H1 (cell line): ENCODE data around the gene CAMTA1. TPM values are rescaled to one million over a fixed set of nuclear protein-coding genes. Genes with fewer than 3 reads are reported as not detected.

ENCODE experiments used
- SP4 ChIP-seq: IDR thresholded peaks from 2 replicates; pipeline ENCODE4 v1.6.1; 2012; ENCODE audit warnings: low read length, inconsistent platforms
- polyA plus RNA-seq, 7 experiments: library from polyadenylated mRNA; depleted of rRNA in 3 of 7; stranded (reverse) in 5 of 7; unstranded in 2 of 7; fragments of >200 nt in 5 of 7; fragments of 200-250 nt in 2 of 7; gene quantifications; 1 replicate in 5 of 7; 2 replicates in 1 of 7; 4 replicates in 1 of 7; pipeline versions ENCODE4 v1.2.1 to v1.2.3, GENCODE V29; 2011 to 2013; ENCODE audit warnings: missing spikeins in 2 of 7, mixed read lengths in 2 of 7
- total RNA-seq: library from RNA; stranded (reverse); fragmentation: NEBNext Ultra II Directional; extraction: Animal tissue kit (Norgen Biotek cat#: 25700); gene quantifications from 2 replicates; pipeline ENCODE4 v1.2.1, GENCODE V29; 2021
- TF ChIP-seq, protein P1 (sequence below): IDR thresholded peaks from 2 replicates; pipeline ENCODE4 v1.6.1; 2011; ENCODE audit warnings: low read length, improper control_type of control experiment

CAMTA1 gene
- total and polyA plus RNA-seq, 2 of the 8 experiments (the other 6 are each of a cell fraction or from before 2014, with no cell fraction given), result 65.0 to 119 TPM

DNA sequence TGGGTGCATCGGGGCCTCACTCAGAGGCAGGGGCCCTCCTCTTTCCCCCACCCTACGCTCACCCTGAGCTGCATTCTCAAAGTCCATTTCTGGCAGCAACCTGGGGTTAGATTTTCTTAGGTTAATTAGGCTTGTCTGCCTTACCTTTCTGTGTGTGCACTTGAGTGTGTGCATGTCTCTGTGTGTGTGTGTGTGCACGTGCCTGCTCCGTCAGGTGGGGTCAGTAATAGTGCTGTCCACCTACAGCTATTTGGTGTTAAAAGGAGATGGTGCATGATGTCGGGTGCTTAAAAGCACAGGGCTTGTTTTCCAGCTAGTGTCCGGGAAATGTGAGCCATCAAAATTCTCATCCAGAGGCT is 257.9 kb downstream of the CAMTA1 start (continued):
- TF ChIP-seq SP4, result no peak
- TF ChIP-seq, protein P1, sequence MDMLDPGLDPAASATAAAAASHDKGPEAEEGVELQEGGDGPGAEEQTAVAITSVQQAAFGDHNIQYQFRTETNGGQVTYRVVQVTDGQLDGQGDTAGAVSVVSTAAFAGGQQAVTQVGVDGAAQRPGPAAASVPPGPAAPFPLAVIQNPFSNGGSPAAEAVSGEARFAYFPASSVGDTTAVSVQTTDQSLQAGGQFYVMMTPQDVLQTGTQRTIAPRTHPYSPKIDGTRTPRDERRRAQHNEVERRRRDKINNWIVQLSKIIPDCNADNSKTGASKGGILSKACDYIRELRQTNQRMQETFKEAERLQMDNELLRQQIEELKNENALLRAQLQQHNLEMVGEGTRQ, result no peak
